PC-3 (cell line): ENCODE measurements around the gene NYAP1.

Experiments used
- EZH2phosphoT487 ChIP-seq: fragments of 300-600 bp; sonication (generic); IDR thresholded peaks from 2 replicates; pipeline ENCODE4 v1.6.1; 2018; ENCODE audit warnings: mild to moderate bottlenecking, antibody characterized with exemption, low read length, borderline replicate concordance
- TF ChIP-seq, protein P1 (sequence below): fragments of 300-600 bp; sonication (generic); conservative IDR thresholded peaks from 2 replicates; pipeline ENCODE4 v1.5.1; 2017; ENCODE audit warnings: antibody characterized with exemption, low read depth, mild to moderate bottlenecking, low read length

DNA sequence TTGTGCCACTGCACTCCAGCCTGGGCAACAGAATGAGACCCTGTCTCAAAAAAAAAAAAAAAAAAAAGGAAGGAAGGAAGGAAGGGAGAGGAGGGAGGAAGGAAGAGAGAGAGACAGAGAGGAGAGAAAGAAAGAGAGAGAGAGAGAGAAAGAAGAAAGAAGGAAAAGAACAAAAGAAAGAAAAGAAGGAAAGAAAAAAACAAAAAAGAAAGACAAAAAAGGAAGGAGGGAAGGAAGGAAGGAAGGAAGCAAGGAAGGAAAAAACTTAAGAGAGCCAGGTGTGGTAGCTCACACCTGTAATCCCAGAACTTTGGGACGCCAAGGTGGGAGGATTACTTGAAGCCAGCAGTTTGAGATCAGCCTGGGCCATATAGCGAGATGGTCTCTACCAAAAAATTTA lies 18.9 kb upstream of the NYAP1 start:
- TF ChIP-seq, protein P1, sequence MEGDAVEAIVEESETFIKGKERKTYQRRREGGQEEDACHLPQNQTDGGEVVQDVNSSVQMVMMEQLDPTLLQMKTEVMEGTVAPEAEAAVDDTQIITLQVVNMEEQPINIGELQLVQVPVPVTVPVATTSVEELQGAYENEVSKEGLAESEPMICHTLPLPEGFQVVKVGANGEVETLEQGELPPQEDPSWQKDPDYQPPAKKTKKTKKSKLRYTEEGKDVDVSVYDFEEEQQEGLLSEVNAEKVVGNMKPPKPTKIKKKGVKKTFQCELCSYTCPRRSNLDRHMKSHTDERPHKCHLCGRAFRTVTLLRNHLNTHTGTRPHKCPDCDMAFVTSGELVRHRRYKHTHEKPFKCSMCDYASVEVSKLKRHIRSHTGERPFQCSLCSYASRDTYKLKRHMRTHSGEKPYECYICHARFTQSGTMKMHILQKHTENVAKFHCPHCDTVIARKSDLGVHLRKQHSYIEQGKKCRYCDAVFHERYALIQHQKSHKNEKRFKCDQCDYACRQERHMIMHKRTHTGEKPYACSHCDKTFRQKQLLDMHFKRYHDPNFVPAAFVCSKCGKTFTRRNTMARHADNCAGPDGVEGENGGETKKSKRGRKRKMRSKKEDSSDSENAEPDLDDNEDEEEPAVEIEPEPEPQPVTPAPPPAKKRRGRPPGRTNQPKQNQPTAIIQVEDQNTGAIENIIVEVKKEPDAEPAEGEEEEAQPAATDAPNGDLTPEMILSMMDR, result no peak
- TF ChIP-seq EZH2phosphoT487, result no peak
